K562 (cell line): ENCODE results near the gene TBX1. TPM values are rescaled to one million over a fixed set of nuclear protein-coding genes. Genes with fewer than 3 reads are reported as not detected.
A peak's percentile ranks its signal among the peaks of the same experiment; 100 is the strongest.

Experiments used
- ATF1 ChIP-seq, 2 experiments: fragments of 450-650 bp in 1 of 2; IDR thresholded peaks; 2 replicates each; pipeline ENCODE4 v1.6.1; 2016; ENCODE audit warnings: missing compliant biosample characterization in 1 of 2, missing genetic modification characterization in 1 of 2
- ATF7 ChIP-seq: fragments of 450-650 bp; IDR thresholded peaks from 2 replicates; pipeline ENCODE4 v1.7.1; 2014; ENCODE audit warnings: mild to moderate bottlenecking, moderate library complexity
- BCOR ChIP-seq: fragments of 450-650 bp; IDR thresholded peaks from 2 replicates; pipeline ENCODE4 v1.6.1; 2016
- CSDE1 ChIP-seq, 2 experiments: fragments of 450-650 bp; IDR thresholded peaks; 2 replicates each; pipeline ENCODE4 v1.6.1; 2016; ENCODE audit warnings: mild to moderate bottlenecking in 1 of 2
- DPF2 ChIP-seq: fragments of 450-650 bp; IDR thresholded peaks from 2 replicates; pipeline ENCODE4 v1.6.1; 2016
- ERF ChIP-seq: fragments of 450-650 bp; formaldehyde crosslinking; IDR thresholded peaks from 2 replicates; pipeline ENCODE4 v1.4.0; 2020; ENCODE audit warnings: mild to moderate bottlenecking, mixed read lengths
- EZH2 ChIP-seq: IDR thresholded peaks from 2 replicates; pipeline ENCODE4 v1.6.1; 2012; ENCODE audit warnings: low read depth, mild to moderate bottlenecking, inconsistent platforms, low read length, borderline replicate concordance
- HBP1 ChIP-seq: fragments of 450-650 bp; formaldehyde crosslinking; IDR thresholded peaks from 2 replicates; pipeline ENCODE4 v1.4.0; 2022; ENCODE audit warnings: missing genetic modification characterization
- HLTF ChIP-seq: fragments of 450-650 bp; IDR thresholded peaks from 2 replicates; pipeline ENCODE4 v1.6.1; 2016
- MCM3 ChIP-seq: fragments of 450-650 bp; IDR thresholded peaks from 2 replicates; pipeline ENCODE4 v1.6.1; 2016
- MITF ChIP-seq: IDR thresholded peaks from 2 replicates; pipeline ENCODE4 v1.6.1; 2014; ENCODE audit warnings: antibody characterized with exemption
- RERE ChIP-seq: sonication (generic); formaldehyde crosslinking; IDR thresholded peaks from 2 replicates; pipeline ENCODE4 v1.8.0; 2023; ENCODE audit warnings: missing genetic modification reagents, mild to moderate bottlenecking, borderline replicate concordance
- SIN3B ChIP-seq: fragments of 450-650 bp; IDR thresholded peaks from 2 replicates; pipeline ENCODE4 v1.6.1; 2017; ENCODE audit warnings: low read depth, mild to moderate bottlenecking, moderate library complexity
- SRF ChIP-seq, 2 experiments: fragments of 250-450, 450-650 bp in 1 of 2; sonication (Bioruptor Pico) in 1 of 2; sonication (generic) in 1 of 2; formaldehyde crosslinking; IDR thresholded peaks; 2 replicates each; pipeline versions ENCODE4 v1.5.0 to v1.5.1; 2020 to 2022; ENCODE audit warnings: mild to moderate bottlenecking in 1 of 2, missing genetic modification reagents in 1 of 2
- THRB ChIP-seq: fragments of 450-650 bp; formaldehyde crosslinking; conservative IDR thresholded peaks from 2 replicates; pipeline ENCODE4 v1.4.0; 2022; ENCODE audit warnings: mild to moderate bottlenecking, missing genetic modification characterization
- TSC22D4 ChIP-seq: fragments of 450-650 bp; IDR thresholded peaks from 2 replicates; pipeline ENCODE4 v1.6.1; 2016; ENCODE audit warnings: missing genetic modification characterization, missing biosample characterization, control low read depth
- ZFP1 ChIP-seq: fragments of 450-650 bp; formaldehyde crosslinking; IDR thresholded peaks from 2 replicates; pipeline ENCODE4 v1.4.0; 2020; ENCODE audit warnings: mild to moderate bottlenecking, mixed read lengths
- ZNF134 ChIP-seq: fragments of 250-450 bp; sonication (Bioruptor Pico); conservative IDR thresholded peaks from 2 replicates; pipeline ENCODE4 v1.4.0; 2020
- ZNF197 ChIP-seq: fragments of 200-800 bp; sonication (Bioruptor generic); IDR thresholded peaks from 2 replicates; pipeline ENCODE4 v1.6.1; 2016; ENCODE audit warnings: low read depth, missing genetic modification characterization, missing compliant biosample characterization
- polyA plus RNA-seq, 8 experiments: library from polyadenylated mRNA; depleted of rRNA in 4 of 8; stranded (reverse) in 5 of 8; unstranded in 3 of 8; fragments of >200 nt; fragmentation: Nextera tagmentation in 2 of 8; fragmentation: Illumina TruSeq in 1 of 8; extraction: Ambion mirVana in 2 of 8; extraction: Trizol in 1 of 8; gene quantifications; 2 replicates each; pipeline versions ENCODE4 v1.2.1 to v1.2.3, GENCODE V29; 2011 to 2014; ENCODE audit warnings: inconsistent platforms in 1 of 8, missing spikeins in 1 of 8
- total RNA-seq, 7 experiments: library from RNA; depleted of rRNA in 6 of 7; stranded (reverse); fragments of >200 nt in 6 of 7; fragmentation: Illumina TruSeq in 2 of 7; extraction: Trizol in 2 of 7; gene quantifications; 2 replicates each; pipeline versions ENCODE4 v1.2.1 to v1.2.3, GENCODE V29; 2011 to 2021; ENCODE audit warnings: low replicate concordance in 1 of 7

TBX1 gene
- total and polyA plus RNA-seq, 9 of the 15 experiments (the other 6 are each of a cell fraction or from before 2014, with no cell fraction given): 0.07 to 35.0 (median 3.9) TPM

- no peak for TF ChIP-seq ZNF197 (CRISPR knock-in tag)
- peak; percentile 97 for TF ChIP-seq HLTF
- no peak for TF ChIP-seq EZH2
- peak; percentile 91; the same call in 1 of the 2 replicates for TF ChIP-seq HBP1 (CRISPR knock-in tag)
- no peak for TF ChIP-seq ATF1 (CRISPR knock-in tag; IDR thresholded peaks at IDR 0.05)
- no peak for TF ChIP-seq ATF1 (tag; IDR thresholded peaks at IDR 0.05)
- peak in 1 of 2 experiments; percentile 84; a peak in 1 of 4 replicates for TF ChIP-seq CSDE1 (IDR thresholded peaks at IDR 0.05)
- 0 out of 2 replicates have a peak, but pooled peaks have one; percentile 6 for TF ChIP-seq ERF (CRISPR knock-in tag)
- peak; percentile 85; the same call in 1 of the 2 replicates for TF ChIP-seq MCM3
- no peak for TF ChIP-seq ZNF134 (CRISPR knock-in tag)
- peak; percentile 90; the same call in 1 of the 2 replicates for TF ChIP-seq TSC22D4 (tag)
- peak; percentile 93 for TF ChIP-seq THRB (CRISPR knock-in tag)
- TF ChIP-seq BCOR: 0 out of 2 replicates have a peak, but pooled peaks have one; percentile 28
- no peak for TF ChIP-seq SIN3B
- no peak for TF ChIP-seq ATF7
- no peak for TF ChIP-seq ZFP1 (CRISPR knock-in tag)
- no peak for TF ChIP-seq RERE (CRISPR knock-in tag)
- 0 out of 2 replicates have a peak, but pooled peaks have one; percentile 34 for TF ChIP-seq DPF2
- no peak for TF ChIP-seq MITF
- TF ChIP-seq SRF (CRISPR knock-in tag; IDR thresholded peaks at IDR 0.05): no peak
These were observed 56.0 kb downstream of the TBX1 start (continued) for GRCh38 chr22:19816372-19817119.
